H9 (cell line): ENCODE results near the gene IZUMO4. TPM values are rescaled to one million over a fixed set of nuclear protein-coding genes. Genes with fewer than 3 reads are reported as not detected.

Source experiments
- DNase-seq: peaks from one replicate; pipeline ENCODE4 v3.0.0-alpha.2; 2017
- H2AFZ ChIP-seq: one replicate; pipeline ENCODE4 v1.6.1; 2013; ENCODE audit warnings: mild to moderate bottlenecking, low read length, control low read depth, moderate library complexity
- H2AK5ac ChIP-seq: 2 replicates; pipeline ENCODE4 v1.6.1; 2013; ENCODE audit warnings: low read length, control low read depth, mixed read lengths; ENCODE audit not compliant: insufficient read length
- H2BK120ac ChIP-seq: one replicate; pipeline ENCODE4 v1.6.1; 2013; ENCODE audit warnings: low read depth, mild to moderate bottlenecking, low read length, control low read depth, inconsistent platforms; ENCODE audit not compliant: poor library complexity, severe bottlenecking
- H2BK12ac ChIP-seq: 2 replicates; pipeline ENCODE4 v1.6.1; 2013; ENCODE audit warnings: low read length, control low read depth, mixed read lengths, low read depth; ENCODE audit not compliant: insufficient read length
- H2BK15ac ChIP-seq: 2 replicates; pipeline ENCODE4 v1.6.1; 2013; ENCODE audit warnings: low read depth, low read length, control low read depth
- H2BK20ac ChIP-seq: one replicate; pipeline ENCODE4 v1.6.1; 2013; ENCODE audit warnings: low read depth, mild to moderate bottlenecking, low read length, control low read depth, inconsistent platforms; ENCODE audit not compliant: poor library complexity, severe bottlenecking
- H2BK5ac ChIP-seq: 2 replicates; pipeline ENCODE4 v1.6.1; 2013; ENCODE audit warnings: low read length, control low read depth, mixed read lengths; ENCODE audit not compliant: insufficient read length
- H3K14ac ChIP-seq: 2 replicates; pipeline ENCODE4 v1.6.1; 2013; ENCODE audit warnings: low read length, control low read depth; ENCODE audit not compliant: insufficient read depth
- H3K18ac ChIP-seq: 2 replicates; pipeline ENCODE4 v1.6.1; 2013; ENCODE audit warnings: low read depth, mild to moderate bottlenecking, mixed read lengths, low read length, control low read depth; ENCODE audit not compliant: insufficient read length
- H3K23ac ChIP-seq: 2 replicates; pipeline ENCODE4 v1.6.1; 2013; ENCODE audit warnings: low read length, control low read depth, mixed read lengths, low read depth; ENCODE audit not compliant: insufficient read length
- H3K23me2 ChIP-seq: 2 replicates; pipeline ENCODE4 v1.6.1; 2013; ENCODE audit warnings: low read depth, mild to moderate bottlenecking, mixed read lengths, low read length, control low read depth; ENCODE audit not compliant: insufficient read length, poor library complexity, severe bottlenecking
- H3K27ac ChIP-seq: 2 replicates; pipeline ENCODE4 v1.5.1; 2013; ENCODE audit warnings: low read length, control low read depth, mixed read lengths, low read depth; ENCODE audit not compliant: insufficient read length
- H3K27me3 ChIP-seq: 2 replicates; pipeline ENCODE4 v1.6.1; 2013; ENCODE audit warnings: low read length, control low read depth, inconsistent platforms; ENCODE audit not compliant: insufficient read depth
- H3K4ac ChIP-seq: 2 replicates; pipeline ENCODE4 v1.6.1; 2013; ENCODE audit warnings: low read depth, mild to moderate bottlenecking, control low read depth, inconsistent platforms, low read length, moderate library complexity
- H3K4me1 ChIP-seq: 2 replicates; pipeline ENCODE4 v1.6.1; 2013; ENCODE audit warnings: low read length, control low read depth, inconsistent platforms; ENCODE audit not compliant: insufficient read depth
- H3K4me2 ChIP-seq: 2 replicates; pipeline ENCODE4 v1.6.1; 2013; ENCODE audit warnings: low read length, control low read depth, mixed read lengths; ENCODE audit not compliant: insufficient read length, insufficient read depth
- H3K56ac ChIP-seq: 2 replicates; pipeline ENCODE4 v1.6.1; 2013; ENCODE audit warnings: low read depth, mild to moderate bottlenecking, mixed read lengths, low read length, control low read depth; ENCODE audit not compliant: insufficient read length
- H3K79me1 ChIP-seq: 2 replicates; pipeline ENCODE4 v1.6.1; 2013; ENCODE audit warnings: low read depth, mild to moderate bottlenecking, moderate library complexity, low read length, control low read depth, inconsistent platforms; ENCODE audit not compliant: insufficient read depth, poor library complexity, severe bottlenecking
- H3K79me2 ChIP-seq: 2 replicates; pipeline ENCODE4 v1.6.1; 2013; ENCODE audit warnings: low read length, control low read depth, inconsistent platforms; ENCODE audit not compliant: insufficient read depth
- H3K9ac ChIP-seq: 2 replicates; pipeline ENCODE4 v1.6.1; 2013; ENCODE audit warnings: low read length, control low read depth, mixed read lengths; ENCODE audit not compliant: insufficient read length; ENCODE audit errors: extremely low read depth
- H3K9me3 ChIP-seq: one replicate; pipeline ENCODE4 v1.6.1; 2013; ENCODE audit warnings: low read depth, low read length, inconsistent platforms; ENCODE audit not compliant: control insufficient read depth
- H3T11ph ChIP-seq: one replicate; pipeline ENCODE4 v1.6.1; 2013; ENCODE audit warnings: mild to moderate bottlenecking, low read length, control low read depth, inconsistent platforms
- H4K20me1 ChIP-seq: one replicate; pipeline ENCODE4 v1.6.1; 2013; ENCODE audit not compliant: control insufficient read depth, insufficient read length, insufficient read depth
- H4K5ac ChIP-seq: 2 replicates; pipeline ENCODE4 v1.6.1; 2013; ENCODE audit warnings: low read depth, mild to moderate bottlenecking, mixed read lengths, low read length, control low read depth; ENCODE audit not compliant: insufficient read length
- H4K8ac ChIP-seq: replicated peaks from 2 replicates; pipeline ENCODE4 v1.6.1; 2013; ENCODE audit warnings: low read length, control low read depth, mixed read lengths, low read depth; ENCODE audit not compliant: insufficient read length
- H4K91ac ChIP-seq: 2 replicates; pipeline ENCODE4 v1.6.1; 2013; ENCODE audit warnings: low read depth, mild to moderate bottlenecking, moderate library complexity, mixed read lengths, low read length, control low read depth; ENCODE audit not compliant: insufficient read length
- H3K27ac Mint-ChIP-seq, 3 experiments: 2 replicates in 2 of 3; 3 replicates in 1 of 3; pipeline ENCODE4 v1.8.0; 2020 to 2021; ENCODE audit warnings: mixed read lengths in 3 of 3, mild to moderate bottlenecking in 1 of 3, moderate library complexity in 1 of 3
- H3K27me3 Mint-ChIP-seq: 2 replicates; pipeline ENCODE4 v1.8.0; 2021; ENCODE audit warnings: low read depth, mild to moderate bottlenecking, moderate library complexity, mixed read lengths
- H3K36me3 Mint-ChIP-seq, 3 experiments: 2 replicates in 2 of 3; 3 replicates in 1 of 3; pipeline ENCODE4 v1.8.0; 2020 to 2021; ENCODE audit warnings: low read depth in 3 of 3, mixed read lengths in 3 of 3; ENCODE audit not compliant: insufficient read depth in 1 of 3
- H3K4me1 Mint-ChIP-seq, 2 experiments: 2 replicates each; pipeline ENCODE4 v1.8.0; 2020; ENCODE audit warnings: mixed read lengths in 2 of 2
- H3K4me3 Mint-ChIP-seq, 2 experiments: 2 replicates in 1 of 2; 3 replicates in 1 of 2; pipeline ENCODE4 v1.8.0; 2020 to 2021; ENCODE audit warnings: mild to moderate bottlenecking in 2 of 2, mixed read lengths in 2 of 2, moderate library complexity in 1 of 2
- H3K9me3 Mint-ChIP-seq, 2 experiments: 2 replicates in 1 of 2; 3 replicates in 1 of 2; pipeline ENCODE4 v1.8.0; 2020; ENCODE audit warnings: mild to moderate bottlenecking in 2 of 2, mixed read lengths in 2 of 2, moderate library complexity in 1 of 2
- WGBS: extraction: QIAGEN DNeasy Blood & Tissue Kit; methylation state at CpG from one replicate; pipeline ENCODE4 v1.1.7; 2013; ENCODE audit warnings: missing lambda C conversion rate, low lambda C conversion rate, mixed read lengths; ENCODE audit not compliant: insufficient read length; ENCODE audit errors: extremely low coverage; 5-methylcytosine and 5-hydroxymethylcytosine counted together
- total RNA-seq: library from RNA; stranded (reverse); gene quantifications from 2 replicates; pipeline ENCODE4 v1.2.1, GENCODE V29; 2021
- TF ChIP-seq, protein P1 (sequence below): fragments of 200-600 bp; sonication (generic); conservative IDR thresholded peaks from 3 replicates; pipeline ENCODE4 v1.8.0; 2021; ENCODE audit warnings: antibody characterized with exemption, mild to moderate bottlenecking

The IZUMO4 gene
- total RNA-seq, 1 experiment from 2014 or later, result 2.1 TPM

DNA sequence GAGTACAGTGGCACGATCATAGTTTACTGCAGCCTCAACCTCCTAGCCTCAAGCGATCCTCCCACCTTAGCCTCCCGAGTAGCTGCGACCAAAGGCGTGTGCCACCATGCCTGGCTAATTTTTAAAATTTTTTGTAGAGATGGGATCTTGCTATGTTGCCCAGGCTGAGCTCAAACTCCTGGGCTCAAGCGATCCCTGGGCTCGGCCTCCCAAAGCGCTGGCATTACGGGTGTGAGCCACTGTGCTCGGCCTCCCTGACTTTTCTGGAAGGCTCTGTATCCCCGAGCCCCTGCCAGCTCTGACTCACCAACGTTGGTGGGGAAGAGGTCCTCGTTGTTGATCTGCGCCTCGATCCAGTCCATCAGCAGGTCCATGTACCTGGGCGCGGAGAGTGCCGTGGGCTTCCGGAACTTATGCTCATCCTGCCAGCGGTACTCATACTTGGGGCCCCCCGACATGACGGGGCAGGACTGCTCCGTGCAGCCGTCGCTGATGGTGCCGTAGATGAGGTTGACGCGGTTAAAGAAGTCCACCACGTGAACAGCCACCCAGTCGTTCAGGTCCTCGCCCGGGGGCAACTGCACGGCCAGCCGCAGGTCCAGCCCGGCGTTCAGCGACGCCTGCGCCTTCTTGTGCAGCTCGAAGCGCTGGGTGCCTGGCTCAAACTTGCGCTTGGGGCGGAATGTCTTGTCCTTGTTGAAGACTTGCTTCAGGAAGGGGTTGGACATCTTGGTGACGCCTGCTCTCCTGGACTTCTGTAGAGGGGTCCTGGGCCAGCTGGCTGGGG, 18.7 kb upstream of the IZUMO4 start:
- Histone ChIP-seq H3K9me3 (no peaks in the 10 kb centered on the region), H2BK15ac (no peak overlapping the region), H3K4me2 (no peak overlapping the region), H2BK120ac (no peak overlapping the region), H3T11ph (no peak overlapping the region), H3K4me1 (no peaks in the 10 kb centered on the region), H2AFZ (no peak overlapping the region), H2BK20ac (no peak overlapping the region), H3K23me2 (no peaks in the 10 kb centered on the region), H3K18ac (no peak overlapping the region), H4K20me1 (no peaks in the 10 kb centered on the region), H4K91ac (no peak overlapping the region), H3K4ac (no peak overlapping the region), H2BK5ac (no peak overlapping the region), H3K9ac (no peak overlapping the region), H3K79me2 (no peaks in the 10 kb centered on the region), H3K79me1 (no peaks in the 10 kb centered on the region), H3K56ac (no peak overlapping the region), H2AK5ac (no peak overlapping the region), H3K27me3 (no peaks in the 10 kb centered on the region), H3K23ac (no peak overlapping the region), H3K27ac (no peak overlapping the region), H4K5ac (no peak overlapping the region), H2BK12ac (no peak overlapping the region), H3K14ac (no peak overlapping the region), H4K8ac (no peak overlapping the region)
- Mint-ChIP-seq H3K27ac (no peak overlapping the region), H3K4me1 (no peaks in the 10 kb centered on the region), H3K27me3 (no peaks in the 10 kb centered on the region), H3K4me3 (no peak overlapping the region), H3K9me3 (no peaks in the 10 kb centered on the region), H3K36me3 (peaks cover 0 to 15% (median 7%) of the 10 kb centered on the region in 3 experiments; a peak in 4 of 7 replicates)
- TF ChIP-seq, protein P1, sequence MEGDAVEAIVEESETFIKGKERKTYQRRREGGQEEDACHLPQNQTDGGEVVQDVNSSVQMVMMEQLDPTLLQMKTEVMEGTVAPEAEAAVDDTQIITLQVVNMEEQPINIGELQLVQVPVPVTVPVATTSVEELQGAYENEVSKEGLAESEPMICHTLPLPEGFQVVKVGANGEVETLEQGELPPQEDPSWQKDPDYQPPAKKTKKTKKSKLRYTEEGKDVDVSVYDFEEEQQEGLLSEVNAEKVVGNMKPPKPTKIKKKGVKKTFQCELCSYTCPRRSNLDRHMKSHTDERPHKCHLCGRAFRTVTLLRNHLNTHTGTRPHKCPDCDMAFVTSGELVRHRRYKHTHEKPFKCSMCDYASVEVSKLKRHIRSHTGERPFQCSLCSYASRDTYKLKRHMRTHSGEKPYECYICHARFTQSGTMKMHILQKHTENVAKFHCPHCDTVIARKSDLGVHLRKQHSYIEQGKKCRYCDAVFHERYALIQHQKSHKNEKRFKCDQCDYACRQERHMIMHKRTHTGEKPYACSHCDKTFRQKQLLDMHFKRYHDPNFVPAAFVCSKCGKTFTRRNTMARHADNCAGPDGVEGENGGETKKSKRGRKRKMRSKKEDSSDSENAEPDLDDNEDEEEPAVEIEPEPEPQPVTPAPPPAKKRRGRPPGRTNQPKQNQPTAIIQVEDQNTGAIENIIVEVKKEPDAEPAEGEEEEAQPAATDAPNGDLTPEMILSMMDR, result no peak
- no peak for DNase-seq
- WGBS, result no CpG with 5 or more reads among the region's 44 CpGs
